RWPE2 (cell line): ENCODE measurements around the gene LTBP3.
A peak's percentile ranks its signal among the peaks of the same experiment; 100 is the strongest.
"Not testable (repeated sequence)": the region's sequence is repeated elsewhere in the genome, so short reads cannot be mapped to it uniquely, and the experiment has no call there.

Experiments used
- ATAC-seq: fragments of 200-7000 bp; cut with Tn5 transposase; 3 replicates; pipeline ENCODE4 v1.9.1; 2021; ENCODE audit warnings: low read depth
- DNase-seq: peaks from one replicate; pipeline ENCODE4 v3.0.0-alpha.2; 2020; ENCODE audit warnings: low spot score
- H3K27ac ChIP-seq: fragments of 450-650 bp; 2 replicates; pipeline ENCODE4 v1.5.1; 2017; ENCODE audit warnings: mild to moderate bottlenecking; ENCODE audit not compliant: poor library complexity, severe bottlenecking
- H3K27me3 ChIP-seq: fragments of 250-450 bp; sonication (Bioruptor Pico); 2 replicates; pipeline ENCODE4 v1.5.1; 2021; ENCODE audit warnings: mild to moderate bottlenecking, moderate library complexity; ENCODE audit not compliant: insufficient read depth, poor library complexity, severe bottlenecking
- H3K36me3 ChIP-seq: fragments of 250-450 bp; sonication (Bioruptor Pico); 2 replicates; pipeline ENCODE4 v1.5.1; 2020; ENCODE audit warnings: low read depth, mild to moderate bottlenecking, moderate library complexity
- H3K4me1 ChIP-seq: fragments of 250-450 bp; sonication (Bioruptor Pico); 2 replicates; pipeline ENCODE4 v1.5.1; 2021; ENCODE audit warnings: mild to moderate bottlenecking, moderate library complexity; ENCODE audit not compliant: insufficient read depth, poor library complexity, severe bottlenecking
- H3K4me3 ChIP-seq: fragments of 250-450 bp; sonication (Bioruptor Pico); 2 replicates; pipeline ENCODE4 v1.5.1; 2021; ENCODE audit warnings: mild to moderate bottlenecking, moderate library complexity; ENCODE audit not compliant: severe bottlenecking
- H3K9me3 ChIP-seq: fragments of 250-450 bp; sonication (Bioruptor Pico); 2 replicates; pipeline ENCODE4 v1.5.1; 2021; ENCODE audit warnings: mild to moderate bottlenecking, moderate library complexity; ENCODE audit not compliant: severe bottlenecking
- CTCF ChIP-seq: fragments of 450-650 bp; IDR thresholded peaks from one replicate; pipeline ENCODE4 v1.5.1; 2017; ENCODE audit warnings: mild to moderate bottlenecking, moderate library complexity; ENCODE audit not compliant: poor library complexity, severe bottlenecking

LTBP3 gene

GRCh38 chr11:65525546-65526480 is 32.3 kb downstream of the LTBP3 start:
- Histone ChIP-seq H3K9me3 (no peaks in the 10 kb centered on the region), H3K27ac (peak overlapping the region; percentile 59), H3K27me3 (no peaks in the 10 kb centered on the region), H3K4me1 (peaks cover 3% of the 10 kb centered on the region), H3K36me3 (peaks cover 46% of the 10 kb centered on the region), H3K4me3 (peak overlapping the region; percentile 93)
- DNase-seq (no peak), ATAC-seq (no peak; the same call in 1 of the 3 replicates)
- TF ChIP-seq CTCF, result no peak

- ATAC-seq (peak; percentile 76), DNase-seq (no peak)
- Histone ChIP-seq H3K4me3 (peak within 1 kb of the TSS; percentile 93), H3K27ac (peak within 1 kb of the TSS; percentile 59), H3K4me1 (peaks cover 3% of the 10 kb centered on the region), H3K9me3 (no peaks in the 10 kb centered on the region), H3K27me3 (no peaks in the 10 kb centered on the region), H3K36me3 (peaks cover 37% of the 10 kb centered on the region)
- TF ChIP-seq CTCF, result no peak
These were observed 33.2 kb downstream of the LTBP3 start, which contains the start of gene SCYL1 for GRCh38 chr11:65524741-65525545. TSS of gene SCYL1 (plus strand) at chr11:65525083. CDS start at chr11:65525154, 71 bp downstream.

- H3K27me3 ChIP-seq, result no peaks in the 10 kb centered on the region
- TF ChIP-seq CTCF, result no peak
- DNase-seq, result no peak
- peaks cover 3% of the 10 kb centered on the region for H3K4me1 ChIP-seq
- peaks cover 30% of the 10 kb centered on the region for H3K36me3 ChIP-seq
- no peak overlapping the region for H3K4me3 ChIP-seq
- H3K9me3 ChIP-seq, result no peaks in the 10 kb centered on the region
- no peak overlapping the region for H3K27ac ChIP-seq
- peak; percentile 9; the same call in 2 of the 3 replicates for ATAC-seq
These were observed 34.0 kb downstream of the LTBP3 start for GRCh38 chr11:65524014-65524740.

- ATAC-seq, result not testable (repeated sequence)
These were observed 34.6 kb downstream of the LTBP3 start for GRCh38 chr11:65523631-65523968.

GRCh38 chr11:65522718-65523630 is 35.2 kb downstream of the LTBP3 start:
- not testable (repeated sequence) for H3K9me3 ChIP-seq, H3K4me3 ChIP-seq, ATAC-seq, H3K27ac ChIP-seq, DNase-seq, H3K27me3 ChIP-seq, H3K4me1 ChIP-seq
- H3K36me3 ChIP-seq, result peaks cover 20% of the 10 kb centered on the region

More at GRCh38 chr11:65523631-65523968, 34.6 kb downstream of the LTBP3 start:
- not testable (repeated sequence) for DNase-seq, H3K4me3 ChIP-seq, H3K9me3 ChIP-seq, H3K4me1 ChIP-seq, H3K27ac ChIP-seq, H3K27me3 ChIP-seq
- H3K36me3 ChIP-seq, result peaks cover 26% of the 10 kb centered on the region

GRCh38 chr11:65521777-65522521 is 36.2 kb downstream of the LTBP3 start:
- H3K9me3 ChIP-seq, ATAC-seq, H3K4me1 ChIP-seq, H3K27ac ChIP-seq, H3K36me3 ChIP-seq, DNase-seq, H3K27me3 ChIP-seq, H3K4me3 ChIP-seq: not testable (repeated sequence)
